WTC11 (cell line): ENCODE results near the gene CCL22.

Experiments
- ATF2 ChIP-seq: sonication (generic); formaldehyde crosslinking; IDR thresholded peaks from 2 replicates; pipeline ENCODE4 v1.8.1; 2022; ENCODE audit warnings: low read depth, missing genetic modification reagents, borderline replicate concordance
- CTCF ChIP-seq: fragments of 200-600 bp; IDR thresholded peaks from 2 replicates; pipeline ENCODE4 v1.8.0; 2022; ENCODE audit warnings: antibody characterized with exemption
- E2F5 ChIP-seq: sonication (generic); formaldehyde crosslinking; IDR thresholded peaks from 2 replicates; pipeline ENCODE4 v1.8.1; 2022; ENCODE audit warnings: mild to moderate bottlenecking, moderate library complexity, missing genetic modification reagents
- EMX1 ChIP-seq: fragments of 250-450 bp; sonication (Bioruptor Pico); IDR thresholded peaks from 2 replicates; pipeline ENCODE4 v1.8.0; 2021; ENCODE audit warnings: mild to moderate bottlenecking
- ESRRA ChIP-seq: sonication (generic); formaldehyde crosslinking; IDR thresholded peaks from 2 replicates; pipeline ENCODE4 v1.8.1; 2022; ENCODE audit warnings: mild to moderate bottlenecking, missing genetic modification reagents, borderline replicate concordance
- KAT7 ChIP-seq: sonication (generic); formaldehyde crosslinking; IDR thresholded peaks from 2 replicates; pipeline ENCODE4 v1.8.1; 2023; ENCODE audit warnings: missing genetic modification reagents, mild to moderate bottlenecking, borderline replicate concordance
- MYBL2 ChIP-seq: sonication (generic); formaldehyde crosslinking; IDR thresholded peaks from 2 replicates; pipeline ENCODE4 v1.8.1; 2023; ENCODE audit warnings: mild to moderate bottlenecking, moderate library complexity, missing genetic modification reagents
- NFATC4 ChIP-seq: fragments of 250-450 bp; sonication (Bioruptor Pico); IDR thresholded peaks from 2 replicates; pipeline ENCODE4 v1.9.0; 2021; ENCODE audit warnings: mild to moderate bottlenecking
- NFYB ChIP-seq: sonication (generic); formaldehyde crosslinking; conservative IDR thresholded peaks from 2 replicates; pipeline ENCODE4 v1.8.0; 2022; ENCODE audit warnings: low read depth, missing genetic modification reagents
- NR2C2 ChIP-seq: sonication (generic); formaldehyde crosslinking; IDR thresholded peaks from 2 replicates; pipeline ENCODE4 v1.8.0; 2022; ENCODE audit warnings: mild to moderate bottlenecking, missing genetic modification reagents
- ZNF396 ChIP-seq: fragments of 250-450 bp; sonication (Bioruptor Pico); IDR thresholded peaks from 2 replicates; pipeline ENCODE4 v1.8.0; 2021; ENCODE audit warnings: mild to moderate bottlenecking, moderate library complexity, borderline replicate concordance
- ZNF512 ChIP-seq: sonication (generic); formaldehyde crosslinking; IDR thresholded peaks from 2 replicates; pipeline ENCODE4 v1.8.1; 2022; ENCODE audit warnings: missing genetic modification reagents, borderline replicate concordance
- TF ChIP-seq, protein P1 (sequence below): sonication (generic); formaldehyde crosslinking; IDR thresholded peaks from 2 replicates; pipeline ENCODE4 v1.8.0; 2022; ENCODE audit warnings: mild to moderate bottlenecking, missing genetic modification reagents

DNA sequence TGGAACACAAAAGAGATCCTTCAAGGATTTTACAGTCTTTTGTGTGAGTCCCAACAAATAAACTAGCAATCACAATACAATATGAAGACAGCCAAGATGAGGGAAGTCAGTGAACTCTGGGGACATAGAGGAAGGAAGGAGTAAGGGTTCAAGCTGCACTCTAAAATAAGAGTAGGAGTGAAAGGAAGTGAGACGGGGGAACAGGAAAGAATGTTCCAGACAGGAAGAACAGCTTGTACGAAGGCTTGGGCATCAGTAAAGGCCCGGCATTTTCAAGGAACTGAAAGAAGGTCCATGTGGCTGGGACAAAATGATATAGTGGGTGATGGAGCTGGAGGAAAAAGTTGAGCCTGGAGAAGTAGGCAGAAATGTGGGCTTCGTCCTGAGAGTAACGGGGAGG is 50.5 kb downstream of the CCL22 start:
- TF ChIP-seq, protein P1, sequence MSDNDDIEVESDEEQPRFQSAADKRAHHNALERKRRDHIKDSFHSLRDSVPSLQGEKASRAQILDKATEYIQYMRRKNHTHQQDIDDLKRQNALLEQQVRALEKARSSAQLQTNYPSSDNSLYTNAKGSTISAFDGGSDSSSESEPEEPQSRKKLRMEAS (CRISPR knock-in tag) = no peak
- TF ChIP-seq ATF2 (CRISPR knock-in tag) (no peak), ESRRA (CRISPR knock-in tag) (no peak), E2F5 (no peak), MYBL2 (no peak), EMX1 (CRISPR knock-in tag) (no peak), ZNF396 (CRISPR knock-in tag) (no peak), KAT7 (CRISPR knock-in tag) (no peak), NFATC4 (no peak), CTCF (no peak), NFYB (CRISPR knock-in tag) (no peak), NR2C2 (CRISPR knock-in tag) (no peak), ZNF512 (no peak)
